Right renal pelvis (tissue), 4 donors: ENCODE measurements around the gene C1orf122. TPM values are rescaled to one million over a fixed set of nuclear protein-coding genes. Genes with fewer than 3 reads are reported as not detected.

Source experiments
- DNase-seq, 4 donors: peaks; one replicate each; pipeline ENCODE4 v3.0.0-alpha.2; 2013; ENCODE audit warnings: low read depth in 4 of 4, low spot score in 3 of 4, missing footprints in 1 of 4
- polyA plus RNA-seq, 4 donors: library from polyadenylated mRNA; unstranded; fragments of 120-200 nt; gene quantifications; one replicate each; pipeline ENCODE4 v1.2.1, GENCODE V29; 2013; ENCODE audit not compliant: insufficient read length in 4 of 4

C1orf122 gene
- polyA plus RNA-seq, 4 donors: 23.6 to 42.2 (median 27.3) TPM

DNA sequence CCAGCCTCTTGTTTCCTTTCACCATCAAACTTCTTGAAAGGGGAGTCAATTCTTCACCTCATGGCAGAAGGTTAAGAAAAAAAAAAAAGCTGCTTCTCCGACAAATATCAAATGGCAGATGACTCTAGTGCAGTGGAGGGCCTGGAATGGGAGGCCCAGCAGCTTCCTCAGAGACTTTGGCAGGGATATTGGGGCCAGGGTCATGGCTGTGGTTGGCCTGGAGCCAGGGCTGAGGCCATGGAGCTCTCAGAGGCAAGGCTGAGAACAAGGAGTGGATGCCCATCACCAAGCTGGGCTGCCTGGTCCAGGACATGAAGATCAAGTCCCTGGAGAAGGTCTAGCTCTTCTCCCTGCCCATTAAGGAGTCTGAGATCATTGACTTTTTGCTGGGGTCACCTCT, 33.1 kb downstream of the C1orf122 start:
- no peak for DNase-seq

DNA sequence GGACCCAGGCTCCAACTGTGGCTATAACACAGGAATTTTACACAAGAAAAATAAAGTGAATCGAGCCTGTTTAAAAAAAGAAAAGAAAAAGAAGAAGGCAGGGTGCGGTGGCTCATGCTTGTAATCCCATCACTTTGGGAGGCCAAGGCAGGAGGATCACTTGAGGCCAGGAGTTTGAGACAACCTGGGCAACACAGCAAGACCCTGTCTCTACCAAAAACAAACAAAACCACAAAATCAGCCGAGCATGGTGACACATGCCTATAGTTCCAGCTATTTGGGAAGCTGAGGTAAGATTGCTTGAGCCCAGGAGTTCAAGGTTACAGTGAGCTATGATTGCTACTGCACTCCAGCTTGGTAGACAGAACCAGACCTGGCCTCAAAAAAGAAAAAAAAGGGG, 34.1 kb downstream of the C1orf122 start:
- no peak for DNase-seq

- DNase-seq: no peak
Measured at GRCh38 chr1:37844536-37844935, 36.9 kb downstream of the C1orf122 start.

GRCh38 chr1:37845049-37845646, 37.6 kb downstream of the C1orf122 start:
- no peak for DNase-seq

DNA sequence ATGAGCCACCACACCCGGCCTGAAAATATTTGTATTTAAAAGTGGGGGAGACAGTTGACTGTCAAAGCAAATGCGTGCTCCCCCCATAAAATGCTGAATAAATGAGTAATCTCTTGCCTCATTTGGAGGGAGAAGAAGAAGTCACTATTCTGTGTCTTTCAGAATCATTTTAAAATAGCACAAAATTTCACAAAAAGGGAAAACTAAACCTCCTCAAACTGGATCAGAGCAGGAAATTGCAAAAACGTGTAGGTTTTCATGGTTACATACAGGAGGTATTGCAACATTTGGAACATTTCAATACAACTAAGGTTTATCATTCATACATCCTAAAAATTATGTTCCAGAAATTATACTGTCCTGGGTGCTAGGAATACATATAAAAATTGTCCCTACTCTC, 38.2 kb downstream of the C1orf122 start:
- no peak for DNase-seq

GRCh38 chr1:37846647-37847339, 39.2 kb downstream of the C1orf122 start:
- no peak for DNase-seq

DNA sequence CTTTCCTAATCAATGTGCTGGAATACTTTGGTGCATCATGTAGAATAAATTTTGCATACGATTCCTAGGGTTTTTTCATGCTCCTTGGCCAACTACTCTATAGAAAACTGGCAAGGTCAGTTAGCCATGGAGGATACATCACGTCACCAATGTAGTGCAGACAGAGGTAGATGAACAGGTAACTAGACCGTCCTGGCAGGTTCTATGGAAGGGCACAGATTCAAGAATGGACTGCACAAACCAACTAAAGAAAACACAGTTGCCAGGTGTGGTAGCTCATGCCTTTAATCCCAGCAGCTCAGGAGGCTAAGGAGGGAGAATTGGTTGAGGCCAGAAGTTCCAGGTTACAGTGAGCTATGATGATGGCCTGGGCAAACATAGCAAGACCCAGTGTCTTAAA, 41.9 kb downstream of the C1orf122 start:
- DNase-seq: no peak

DNA sequence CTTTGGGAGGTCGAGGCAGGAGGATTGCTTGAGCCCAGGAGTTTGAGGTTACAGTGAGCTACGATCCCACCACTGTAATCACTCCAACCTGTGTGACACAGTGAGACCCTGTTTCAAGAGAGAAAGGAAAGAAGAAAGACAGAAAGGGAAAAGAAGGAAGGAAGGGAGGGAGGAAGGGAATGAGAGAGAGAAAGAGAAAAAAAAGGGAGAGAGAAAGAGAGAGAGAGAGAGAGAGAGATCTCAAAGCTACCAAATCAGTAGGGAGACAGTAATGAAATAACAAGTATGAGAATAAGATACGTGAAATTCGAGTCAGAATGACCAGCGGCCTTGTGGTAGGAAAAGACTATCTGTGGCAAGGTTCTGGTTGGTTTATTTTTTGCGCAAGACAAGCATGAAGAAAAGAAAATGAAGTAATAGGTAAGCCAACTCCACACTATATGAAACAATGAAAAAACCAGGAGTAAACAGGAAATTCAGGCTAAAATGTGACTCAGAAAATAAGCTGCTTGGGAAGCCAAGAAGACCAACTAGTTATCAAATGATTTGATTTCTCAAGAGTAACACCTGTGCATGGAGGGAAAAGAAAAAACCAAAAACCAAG, 42.9 kb downstream of the C1orf122 start:
- no peak for DNase-seq

- DNase-seq: no peak
Measured at GRCh38 chr1:37851262-37851661, 43.7 kb downstream of the C1orf122 start.

GRCh38 chr1:37851782-37852210, 44.2 kb downstream of the C1orf122 start:
- DNase-seq: no peak

DNA sequence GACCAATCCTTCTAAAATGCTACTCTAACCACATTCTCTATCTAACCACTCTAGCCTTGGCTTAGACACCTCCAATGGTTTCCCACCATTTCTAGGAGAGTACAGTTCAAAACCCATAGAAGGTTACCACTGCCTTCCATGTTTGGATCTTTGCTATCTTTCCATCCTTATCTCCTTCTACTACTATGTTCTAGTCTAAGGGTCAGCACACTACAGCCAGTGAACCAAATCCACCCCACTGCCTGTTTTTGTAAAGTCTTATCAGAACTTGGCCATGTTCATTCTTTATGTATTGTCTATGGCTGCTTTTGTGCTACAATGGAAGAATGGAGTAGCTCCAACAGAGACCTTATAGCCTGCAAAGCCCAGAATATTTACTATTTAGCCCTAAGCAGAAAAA, 45.6 kb downstream of the C1orf122 start:
- no peak for DNase-seq

GRCh38 chr1:37854406-37854805, 46.8 kb downstream of the C1orf122 start:
- DNase-seq: no peak

Other genes starting within 250 kb of the C1orf122 start
- gene GNL2, start 211.9 kb upstream of the C1orf122 start, polyA plus RNA-seq: 10 to 100 TPM; 65.4 to 76.5 (median 69.3) TPM
- 1 to 10 TPM; 4.0 to 7.6 (median 5.9) TPM for gene RSPO1, start 172.9 kb upstream of the C1orf122 start, polyA plus RNA-seq
- gene CDCA8, start 115.3 kb upstream of the C1orf122 start, polyA plus RNA-seq: 10 to 100 TPM; 15.9 to 17.6 (median 16.9) TPM
- gene EPHA10, start 42.7 kb upstream of the C1orf122 start, polyA plus RNA-seq: under 1 TPM; 0.09 to 0.24 (median 0.16) TPM
- gene MANEAL, start 13.9 kb upstream of the C1orf122 start, polyA plus RNA-seq: 1 to 10 TPM; 3.5 to 4.9 (median 4.4) TPM
- 10 to 100 TPM; 12.9 to 14.4 (median 13.9) TPM for gene YRDC, start 418 bp downstream of the C1orf122 start, polyA plus RNA-seq
- 10 to 100 TPM in 2 of 4 donors, 1 to 10 TPM in 2; 7.2 to 11.3 (median 10.0) TPM for gene MTF1, start 51.8 kb downstream of the C1orf122 start, polyA plus RNA-seq
- 10 to 100 TPM; 16.3 to 21.7 (median 19.1) TPM for gene INPP5B, start 139.3 kb downstream of the C1orf122 start, polyA plus RNA-seq
- 100 to 1,000 TPM in 3 of 4 donors, 10 to 100 TPM in 1; 98.6 to 111 (median 108) TPM for gene SF3A3, start 182.2 kb downstream of the C1orf122 start, polyA plus RNA-seq
- gene FHL3, start 197.7 kb downstream of the C1orf122 start, polyA plus RNA-seq: 10 to 100 TPM; 18.1 to 23.0 (median 21.1) TPM
- 10 to 100 TPM; 39.7 to 51.1 (median 44.7) TPM for gene UTP11, start 204.9 kb downstream of the C1orf122 start, polyA plus RNA-seq
- 1 to 10 TPM in 2 of 4 donors, under 1 TPM in 2; 0.53 to 1.2 (median 1.0) TPM for gene POU3F1, start 239.0 kb downstream of the C1orf122 start, polyA plus RNA-seq